Lung (tissue), 12 donors: ENCODE results near the gene ITGB2. TPM values are rescaled to one million over a fixed set of nuclear protein-coding genes. Genes with fewer than 3 reads are reported as not detected.
A peak's percentile ranks its signal among the peaks of the same experiment; 100 is the strongest.

ENCODE experiments used
- ATAC-seq: fragments of 200-7000 bp; cut with Tn5 transposase; one replicate; pipeline ENCODE4 v1.9.1; 2020; ENCODE audit warnings: moderate number of reproducible peaks; ENCODE audit not compliant: insufficient read depth, low FRiP score
- DNase-seq, 3 donors: peaks; one replicate each; pipeline ENCODE4 v3.0.0-alpha.2; 2013 to 2017
- H3K27ac ChIP-seq, 2 donors: one replicate each; pipeline ENCODE4 v1.5.1; 2013; ENCODE audit warnings: mild to moderate bottlenecking in 2 of 2, moderate library complexity in 2 of 2, control low read depth in 1 of 2, inconsistent platforms in 1 of 2, low read depth in 1 of 2, low read length in 1 of 2
- H3K27me3 ChIP-seq, 3 donors: one replicate each; pipeline ENCODE4 v1.5.1; 2013; ENCODE audit warnings: low read length in 2 of 3; ENCODE audit not compliant: control insufficient read depth in 3 of 3, insufficient read depth in 3 of 3
- H3K36me3 ChIP-seq, 4 donors: one replicate each; pipeline ENCODE4 v1.5.1; 2013; ENCODE audit warnings: low read length in 4 of 4, mild to moderate bottlenecking in 1 of 4, moderate library complexity in 1 of 4; ENCODE audit not compliant: control insufficient read depth in 4 of 4, insufficient read depth in 4 of 4
- H3K4me1 ChIP-seq, 5 donors: one replicate each; pipeline ENCODE4 v1.5.1; 2013; ENCODE audit warnings: low read length in 5 of 5, mild to moderate bottlenecking in 2 of 5, moderate library complexity in 1 of 5; ENCODE audit not compliant: control insufficient read depth in 5 of 5, insufficient read depth in 5 of 5
- H3K4me3 ChIP-seq: one replicate; pipeline ENCODE4 v1.5.1; 2013; ENCODE audit warnings: mild to moderate bottlenecking, control low read depth, moderate library complexity
- H3K9ac ChIP-seq, 2 donors: one replicate each; pipeline ENCODE4 v1.5.1; 2013; ENCODE audit warnings: low read length in 2 of 2, control low read depth in 1 of 2; ENCODE audit not compliant: insufficient read depth in 1 of 2
- H3K9me3 ChIP-seq, 4 donors: one replicate each; pipeline ENCODE4 v1.5.1; 2013; ENCODE audit warnings: low read length in 3 of 4, mild to moderate bottlenecking in 1 of 4, moderate library complexity in 1 of 4; ENCODE audit not compliant: control insufficient read depth in 4 of 4, insufficient read depth in 3 of 4
- WGBS, 2 donors: extraction: QIAGEN DNeasy Blood & Tissue Kit; methylation state at CpG; one replicate each; pipeline ENCODE4 v1.1.7; 2013; 5-methylcytosine and 5-hydroxymethylcytosine counted together
- polyA plus RNA-seq, 2 donors: library from polyadenylated mRNA; stranded (reverse); fragments of 200-250 nt; gene quantifications; one replicate each; pipeline ENCODE4 v1.2.1, GENCODE V29; 2013
- total RNA-seq, 2 donors: library from RNA; depleted of rRNA in 1 of 2; stranded (reverse); fragments of >200 nt in 1 of 2; gene quantifications; one replicate each; pipeline ENCODE4 v1.2.1, GENCODE V29; 2014 to 2021
- TF ChIP-seq, protein P1 (sequence below): IDR thresholded peaks from 2 replicates; pipeline ENCODE4 v1.5.1; 2012; ENCODE audit warnings: mild to moderate bottlenecking; ENCODE audit errors: control extremely low read depth, extremely low read depth
- donor health status: control.
- donor health status: control.
- donor health status: Bipolar disorder and iron deficiency.
- donor health status: healthy.
- donor health status: DM: yes; HTN: yes; CAD: no.

ITGB2 gene
- total and polyA plus RNA-seq, 4 donors = 52.9 to 376 (median 187) TPM

DNA sequence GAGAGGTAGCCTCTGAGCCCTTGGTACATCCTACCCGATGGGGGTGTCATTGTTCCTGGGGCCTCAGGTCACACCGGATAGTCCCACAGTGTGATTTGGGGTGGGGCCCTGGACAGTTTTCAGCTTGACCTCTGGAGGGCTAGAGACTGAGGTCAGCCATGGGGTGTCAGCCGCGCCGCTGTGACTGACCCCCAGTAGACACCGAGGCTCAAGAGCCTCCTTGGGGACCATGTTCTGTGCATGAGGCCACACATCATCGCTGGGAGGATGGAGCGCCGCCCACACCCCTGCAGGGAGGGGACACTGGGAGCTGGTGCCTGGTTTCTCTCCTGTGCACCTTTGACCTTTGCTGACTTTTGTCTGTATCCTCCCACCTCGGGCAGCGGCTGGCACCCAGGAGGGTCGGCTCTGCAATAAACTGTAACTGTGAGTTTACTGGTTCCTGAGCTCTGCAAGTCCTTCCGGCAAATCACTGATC, 22.6 kb downstream of the ITGB2 start:
- DNase-seq = no peak

DNA sequence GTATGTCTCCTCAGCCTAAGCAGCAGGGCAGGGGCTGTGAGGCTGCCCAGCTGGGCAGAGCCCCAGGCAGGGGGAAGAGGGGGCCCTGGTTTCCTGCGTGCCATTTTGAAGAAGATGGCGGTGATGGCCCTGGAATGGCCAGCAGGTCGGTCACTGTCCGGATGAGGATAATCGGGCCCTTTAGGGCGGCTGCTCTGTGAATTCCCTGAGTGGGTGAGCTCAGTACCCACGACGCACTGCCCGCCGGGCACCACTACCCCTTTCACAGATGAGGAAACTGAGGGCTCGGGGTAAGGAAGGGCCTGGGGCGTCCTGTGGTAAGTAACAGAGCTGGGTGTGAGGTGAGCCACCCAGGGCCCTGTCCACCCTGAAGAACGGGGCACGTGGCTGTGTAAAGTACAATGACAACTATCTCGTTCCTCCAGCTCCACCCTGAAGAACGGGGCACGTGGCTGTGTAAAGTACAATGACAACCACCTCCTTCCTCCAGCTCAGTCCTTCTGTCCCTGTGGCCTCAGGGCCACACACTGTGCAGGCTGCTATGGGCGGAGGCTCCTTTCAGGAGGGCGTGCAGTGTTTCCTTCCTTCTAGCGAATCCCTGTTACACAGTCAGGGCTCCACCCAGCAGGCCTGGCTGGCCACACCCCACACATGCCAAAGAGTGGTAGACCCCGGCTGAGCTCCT, 23.2 kb downstream of the ITGB2 start:
- H3K36me3 ChIP-seq = peaks cover 0 to 18% (median 0%) of the 10 kb centered on the region in 4 donors
- peaks cover 0 to 7% (median 0%) of the 10 kb centered on the region in 3 donors for H3K27me3 ChIP-seq
- no peak for DNase-seq
- no peaks in the 10 kb centered on the region for H3K9me3 ChIP-seq
- H3K4me1 ChIP-seq = peaks cover 0 to 16% (median 0%) of the 10 kb centered on the region in 5 donors
- no peak overlapping the region for H3K9ac ChIP-seq
- WGBS, 2 donors = 69 to 71% methylated on average over 21 of the region's 21 CpGs
- ATAC-seq = peak; percentile 41
- no peak overlapping the region for H3K4me3 ChIP-seq
- H3K27ac ChIP-seq = no peak overlapping the region
- TF ChIP-seq, protein P1, sequence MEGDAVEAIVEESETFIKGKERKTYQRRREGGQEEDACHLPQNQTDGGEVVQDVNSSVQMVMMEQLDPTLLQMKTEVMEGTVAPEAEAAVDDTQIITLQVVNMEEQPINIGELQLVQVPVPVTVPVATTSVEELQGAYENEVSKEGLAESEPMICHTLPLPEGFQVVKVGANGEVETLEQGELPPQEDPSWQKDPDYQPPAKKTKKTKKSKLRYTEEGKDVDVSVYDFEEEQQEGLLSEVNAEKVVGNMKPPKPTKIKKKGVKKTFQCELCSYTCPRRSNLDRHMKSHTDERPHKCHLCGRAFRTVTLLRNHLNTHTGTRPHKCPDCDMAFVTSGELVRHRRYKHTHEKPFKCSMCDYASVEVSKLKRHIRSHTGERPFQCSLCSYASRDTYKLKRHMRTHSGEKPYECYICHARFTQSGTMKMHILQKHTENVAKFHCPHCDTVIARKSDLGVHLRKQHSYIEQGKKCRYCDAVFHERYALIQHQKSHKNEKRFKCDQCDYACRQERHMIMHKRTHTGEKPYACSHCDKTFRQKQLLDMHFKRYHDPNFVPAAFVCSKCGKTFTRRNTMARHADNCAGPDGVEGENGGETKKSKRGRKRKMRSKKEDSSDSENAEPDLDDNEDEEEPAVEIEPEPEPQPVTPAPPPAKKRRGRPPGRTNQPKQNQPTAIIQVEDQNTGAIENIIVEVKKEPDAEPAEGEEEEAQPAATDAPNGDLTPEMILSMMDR = no peak

More for the DNA sequence above, 22.6 kb downstream of the ITGB2 start:
- Histone ChIP-seq H3K4me1 (peaks cover 0 to 16% (median 0%) of the 10 kb centered on the region in 5 donors), H3K9ac (no peak overlapping the region), H3K27me3 (peaks cover 0 to 5% (median 0%) of the 10 kb centered on the region in 3 donors), H3K36me3 (peaks cover 0 to 18% (median 0%) of the 10 kb centered on the region in 4 donors), H3K4me3 (no peak overlapping the region), H3K27ac (no peak overlapping the region), H3K9me3 (no peaks in the 10 kb centered on the region)
- 80 to 92% methylated on average over 13 of the region's 13 CpGs for whole genome bisulfite sequencing, 2 donors
- TF ChIP-seq, protein P1 = no peak
- ATAC-seq = no peak

DNA sequence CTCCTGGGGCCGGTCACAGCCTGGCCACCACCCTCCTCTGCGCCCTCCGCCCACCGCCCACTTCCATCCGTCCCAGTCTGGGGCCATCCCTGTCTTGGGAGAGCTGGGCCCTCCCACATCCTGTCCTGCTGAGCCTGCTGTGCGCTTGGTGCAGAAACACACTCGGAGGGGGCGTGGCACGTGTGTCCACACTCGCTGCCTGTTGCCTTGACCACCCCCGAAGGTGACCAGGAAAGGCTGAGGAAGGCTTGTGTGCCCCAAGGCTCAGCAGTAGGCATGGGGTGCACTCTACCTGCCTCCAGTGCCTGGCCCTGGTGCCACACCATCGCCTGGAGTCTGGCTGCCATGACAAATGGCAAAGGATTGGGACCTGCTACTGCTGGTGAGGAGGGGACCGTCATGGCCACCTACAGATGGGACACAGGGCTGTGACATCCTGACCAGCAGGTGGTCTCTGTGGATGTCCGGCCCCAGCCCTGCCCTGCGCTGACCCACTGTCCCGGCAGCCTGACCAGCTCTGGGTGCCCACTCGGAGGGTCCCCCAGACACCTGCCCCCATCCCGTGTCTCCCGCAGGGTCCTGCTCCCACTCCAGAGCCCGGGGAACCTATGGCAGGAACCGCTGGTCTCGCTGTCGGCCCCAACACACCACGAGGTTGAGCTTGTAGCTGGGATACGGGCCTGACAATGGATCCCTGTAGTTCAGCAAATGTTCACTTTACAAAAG, 24.0 kb downstream of the ITGB2 start:
- no peak for ATAC-seq
- TF ChIP-seq, protein P1 = no peak
- no peak for DNase-seq

More for the DNA sequence above, 24.0 kb downstream of the ITGB2 start:
- Histone ChIP-seq H3K27me3 (peaks cover 0 to 8% (median 0%) of the 10 kb centered on the region in 3 donors), H3K9me3 (no peaks in the 10 kb centered on the region), H3K4me1 (peaks cover 0 to 16% (median 0%) of the 10 kb centered on the region in 5 donors), H3K36me3 (peaks cover 0 to 18% (median 0%) of the 10 kb centered on the region in 4 donors), H3K9ac (no peak overlapping the region), H3K27ac (no peak overlapping the region), H3K4me3 (no peak overlapping the region)
- 82 to 89% methylated on average over 25 of the region's 25 CpGs for WGBS, 2 donors
